ENCODE data around the gene CLSTN2.
A peak's percentile ranks its signal among the peaks of the same experiment; 100 is the strongest.

Gene CLSTN2

DNA sequence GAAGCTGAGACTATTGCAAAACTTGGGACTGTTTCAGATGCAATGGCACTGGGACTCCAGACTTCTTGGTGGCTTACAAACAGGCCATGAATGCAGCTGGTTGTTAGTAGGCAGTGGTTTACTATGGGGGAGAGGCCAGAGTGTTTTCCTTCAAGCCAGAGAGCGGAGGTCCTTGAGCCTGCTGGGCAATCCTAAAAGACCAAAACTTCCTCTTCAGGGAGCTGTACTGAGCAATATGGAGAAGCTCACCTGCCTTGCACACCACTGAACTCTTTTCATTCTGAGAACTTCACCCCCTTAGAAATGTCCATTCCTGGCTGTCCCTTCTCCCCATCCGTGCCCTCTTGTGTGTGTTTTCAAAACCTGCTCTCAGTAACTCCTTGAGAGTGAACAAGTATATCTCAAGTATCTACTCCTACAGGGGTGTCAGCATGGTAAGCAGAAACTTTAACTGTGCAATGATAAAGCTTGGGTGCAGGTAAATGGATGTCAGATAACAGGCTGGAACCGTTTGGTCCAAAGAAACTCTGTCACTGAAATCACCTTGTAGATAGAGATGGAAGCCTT, 213.9 kb downstream of the CLSTN2 start:
- DNase-seq (ENCODE audit: low spot score): no peak

GRCh38 chr3:140151321-140151720, 216.3 kb downstream of the CLSTN2 start:
- no peak for DNase-seq (ENCODE audit: low spot score)

DNA sequence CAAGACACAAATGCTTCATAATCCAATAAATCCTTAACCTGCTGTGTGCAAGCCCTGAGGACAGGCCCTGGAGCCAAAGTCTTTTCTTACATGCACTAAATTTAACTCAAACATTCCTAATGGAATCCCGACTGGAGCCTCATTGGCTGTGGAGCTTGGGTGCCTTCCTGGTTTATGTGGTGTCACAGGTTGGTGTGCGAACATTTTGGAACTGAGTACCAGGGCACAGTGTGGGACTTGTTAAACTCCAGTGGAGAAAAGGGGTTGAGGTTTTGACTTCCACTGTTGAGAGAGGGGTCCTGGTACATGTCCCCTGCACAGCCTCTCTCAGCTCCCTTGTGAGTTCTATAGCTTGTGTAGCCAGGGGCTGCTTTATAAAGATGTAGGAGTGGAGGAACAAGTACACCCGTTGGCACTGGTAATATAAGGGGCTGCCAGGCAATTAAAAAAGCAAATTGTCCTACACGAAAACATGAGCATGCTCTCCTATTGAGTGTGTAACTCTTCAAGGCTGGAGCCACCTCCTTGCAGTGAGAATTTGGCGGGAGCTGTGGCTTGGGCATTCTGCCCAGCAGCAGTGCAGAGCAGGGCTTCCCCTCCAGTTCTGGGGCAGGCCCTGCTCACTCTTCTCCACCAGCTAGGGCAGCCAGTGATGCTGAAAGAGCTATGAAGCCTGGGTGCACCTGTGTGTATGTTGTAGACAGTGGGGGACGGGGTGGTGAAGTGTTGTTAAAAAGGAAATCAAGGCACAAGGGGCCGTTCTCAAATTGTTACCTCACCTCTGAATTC, 218.1 kb downstream of the CLSTN2 start:
- DNase-seq (ENCODE audit: low spot score): no peak

GRCh38 chr3:140153736-140154135, 218.8 kb downstream of the CLSTN2 start:
- no peak for DNase-seq (ENCODE audit: low spot score)

- no peak for DNase-seq (ENCODE audit: low spot score)
Observed at GRCh38 chr3:140157161-140157560, 222.2 kb downstream of the CLSTN2 start.

- no peak for DNase-seq (ENCODE audit: low spot score)
Observed at GRCh38 chr3:140159646-140160045, 224.7 kb downstream of the CLSTN2 start.

GRCh38 chr3:140160553-140160952, 225.6 kb downstream of the CLSTN2 start:
- no peak for DNase-seq (ENCODE audit: low spot score)

GRCh38 chr3:140162551-140162950, 227.6 kb downstream of the CLSTN2 start:
- no peak for DNase-seq (ENCODE audit: low spot score)

DNA sequence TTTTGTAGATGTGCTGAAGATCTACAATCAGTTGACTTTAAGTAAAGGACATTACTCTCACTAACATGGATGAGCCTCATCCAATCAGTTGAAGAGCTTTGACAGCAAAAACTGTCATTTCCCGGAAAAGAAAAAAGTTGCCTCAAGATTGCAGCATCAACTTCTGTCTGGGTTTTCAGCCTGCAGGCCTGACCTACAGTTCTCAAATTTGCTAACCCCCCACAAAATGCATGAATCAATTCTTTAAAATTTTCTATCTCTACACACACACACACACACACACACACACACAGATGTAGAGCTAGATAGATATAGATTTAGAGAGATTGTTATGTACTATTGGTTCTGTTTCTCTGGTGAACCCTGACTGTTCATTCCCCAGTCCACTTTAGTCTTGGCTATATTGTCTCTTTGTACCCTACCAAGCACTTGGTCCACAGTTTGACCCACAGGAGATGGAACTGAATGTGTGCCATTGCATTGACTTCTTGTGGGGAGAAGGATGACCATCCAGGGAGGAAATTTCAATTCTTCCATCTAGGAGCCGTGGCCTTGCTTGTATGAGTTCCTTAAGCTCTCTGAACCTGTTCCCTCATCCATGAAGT, 228.3 kb downstream of the CLSTN2 start:
- no peak for DNase-seq (ENCODE audit: low spot score)

DNA sequence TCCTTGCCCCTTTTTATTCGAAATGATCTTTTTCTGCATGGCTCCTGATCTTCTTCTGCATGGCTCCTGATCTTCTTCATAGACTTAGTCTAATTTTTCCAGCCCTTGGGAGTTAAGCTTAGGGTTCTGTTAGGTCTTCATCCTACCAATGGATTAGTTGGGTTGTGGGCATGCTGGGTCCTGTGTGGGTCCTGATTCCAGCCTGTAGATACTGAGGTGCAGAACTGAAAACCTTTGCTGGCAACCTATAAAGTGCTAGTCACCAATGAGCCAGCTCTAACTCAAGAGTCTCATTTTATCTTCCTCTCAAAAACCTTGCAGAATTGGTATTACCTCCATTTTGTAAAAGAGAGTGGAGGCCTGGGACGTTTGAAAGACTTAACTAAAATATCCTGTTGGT, 229.2 kb downstream of the CLSTN2 start:
- DNase-seq (ENCODE audit: low spot score): no peak

DNA sequence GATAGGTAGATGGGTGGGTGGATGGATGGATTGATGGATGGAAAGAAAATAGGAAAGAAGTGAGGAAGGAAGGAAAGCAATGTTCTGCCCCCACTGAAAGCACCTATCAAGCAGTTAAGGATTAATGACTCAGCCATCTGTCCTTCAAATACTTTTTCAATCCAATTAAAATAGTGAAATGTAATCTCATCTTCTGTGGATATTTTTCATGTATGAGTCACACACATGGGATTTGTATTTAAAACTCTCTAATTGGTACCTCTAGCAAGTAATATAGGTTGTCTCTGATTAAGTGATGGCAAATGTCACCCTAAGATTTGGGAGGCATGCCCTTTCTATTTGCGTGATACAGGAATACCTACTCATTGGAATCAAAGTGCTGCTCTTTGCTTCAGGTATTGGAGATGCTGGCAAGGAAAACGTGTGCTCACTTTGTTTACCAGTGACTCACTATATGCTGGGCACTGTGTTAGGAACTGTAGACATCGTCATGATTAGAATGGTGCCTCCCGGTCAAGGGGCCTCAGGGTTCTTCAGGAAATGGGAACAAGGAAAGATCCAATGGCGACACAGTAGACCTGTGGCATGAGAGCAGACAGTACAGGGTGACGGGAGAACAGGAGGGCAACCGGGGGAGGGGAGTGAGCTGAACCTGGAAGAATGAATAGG, 230.1 kb downstream of the CLSTN2 start:
- DNase-seq (ENCODE audit: low spot score): no peak

GRCh38 chr3:140165781-140166180, 230.8 kb downstream of the CLSTN2 start:
- no peak for DNase-seq (ENCODE audit: low spot score)

DNA sequence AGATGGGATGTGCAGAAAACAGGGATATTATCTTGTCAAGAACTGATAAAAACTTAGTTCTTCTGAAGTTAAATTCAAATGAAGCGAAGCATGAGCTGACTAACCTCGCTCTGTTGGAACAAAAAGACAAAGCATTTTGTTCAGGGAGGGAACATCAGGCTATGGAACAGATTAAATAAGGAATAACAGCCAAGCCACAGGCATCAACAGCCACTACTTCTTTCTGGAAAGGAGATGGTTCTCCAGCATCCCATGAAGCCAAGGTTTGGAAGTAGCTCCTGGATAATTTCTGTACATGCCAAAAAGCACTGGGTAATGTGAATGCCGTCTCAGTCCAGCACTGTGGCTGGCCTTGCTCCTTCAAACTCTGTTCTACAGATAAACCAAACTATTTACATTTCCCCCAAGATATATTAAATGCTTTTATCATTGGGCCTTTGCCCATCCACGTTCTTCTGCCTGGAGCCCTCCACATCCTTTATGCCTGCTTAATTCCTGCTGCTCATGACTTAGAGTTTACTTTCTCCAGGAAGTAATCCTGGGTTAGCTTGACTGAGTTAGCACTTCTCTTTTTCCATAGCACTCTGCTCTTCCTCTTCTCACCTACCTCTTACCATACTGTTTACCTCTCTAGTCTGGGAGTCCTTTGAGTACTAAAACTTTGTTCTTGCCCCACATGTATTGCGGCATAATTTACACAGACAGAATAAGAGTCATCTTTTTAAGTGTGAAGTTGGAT, 232.0 kb downstream of the CLSTN2 start:
- no peak for DNase-seq (ENCODE audit: low spot score)

DNA sequence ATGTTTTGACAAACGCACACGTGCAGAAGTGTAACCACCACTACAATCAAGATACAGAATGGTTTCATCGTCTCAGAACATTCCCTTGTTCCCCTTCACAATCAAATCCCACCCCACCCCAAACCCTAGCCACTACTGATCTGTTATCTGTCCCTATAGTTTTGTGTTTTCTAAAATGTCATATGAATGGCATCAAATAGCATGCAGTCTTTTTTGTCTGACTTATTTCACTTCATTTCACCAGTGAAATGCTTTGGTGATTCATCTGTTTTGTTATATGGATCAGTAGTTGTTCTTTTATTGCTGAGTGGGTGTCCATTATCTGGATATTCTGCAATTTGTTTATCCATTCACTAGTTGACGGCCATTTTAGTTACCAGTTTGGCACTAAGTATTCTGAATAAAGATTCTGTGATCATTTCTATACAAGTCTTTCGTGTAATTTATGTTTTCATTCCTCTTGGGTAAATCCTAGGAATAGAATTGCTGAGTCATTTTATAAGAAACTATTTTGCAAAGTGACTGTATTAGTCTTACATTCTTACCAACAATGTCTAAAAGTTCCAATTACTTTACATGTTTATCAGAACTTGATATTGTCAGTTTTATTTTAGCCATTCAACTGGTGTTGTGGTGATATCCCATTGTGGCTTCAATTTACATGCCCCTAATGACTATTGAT, 232.8 kb downstream of the CLSTN2 start:
- DNase-seq (ENCODE audit: low spot score): no peak

GRCh38 chr3:140170612-140171011, 235.6 kb downstream of the CLSTN2 start:
- no peak for DNase-seq (ENCODE audit: low spot score)

GRCh38 chr3:140176526-140176925, 241.5 kb downstream of the CLSTN2 start:
- no peak for DNase-seq (ENCODE audit: low spot score)

DNA sequence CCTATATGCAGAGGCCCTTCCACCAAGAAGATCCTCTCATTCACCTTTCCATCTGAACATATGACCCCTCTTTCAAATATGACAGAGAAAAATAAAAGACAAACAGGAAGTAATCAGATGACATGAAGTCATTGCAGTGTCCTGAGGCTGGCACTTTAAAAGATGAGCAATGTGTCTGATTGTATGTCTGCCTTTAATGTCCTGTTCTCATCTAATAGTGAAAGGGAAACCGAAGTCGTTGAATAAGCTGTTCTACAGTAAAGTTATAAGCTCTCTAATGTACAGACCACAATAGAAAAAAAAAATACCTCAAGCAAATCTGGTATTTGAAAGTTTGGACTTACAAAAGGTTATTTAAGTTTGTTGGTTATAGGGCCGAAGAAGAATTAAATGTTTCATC, 243.0 kb downstream of the CLSTN2 start:
- DNase-seq (ENCODE audit: low spot score): no peak

DNA sequence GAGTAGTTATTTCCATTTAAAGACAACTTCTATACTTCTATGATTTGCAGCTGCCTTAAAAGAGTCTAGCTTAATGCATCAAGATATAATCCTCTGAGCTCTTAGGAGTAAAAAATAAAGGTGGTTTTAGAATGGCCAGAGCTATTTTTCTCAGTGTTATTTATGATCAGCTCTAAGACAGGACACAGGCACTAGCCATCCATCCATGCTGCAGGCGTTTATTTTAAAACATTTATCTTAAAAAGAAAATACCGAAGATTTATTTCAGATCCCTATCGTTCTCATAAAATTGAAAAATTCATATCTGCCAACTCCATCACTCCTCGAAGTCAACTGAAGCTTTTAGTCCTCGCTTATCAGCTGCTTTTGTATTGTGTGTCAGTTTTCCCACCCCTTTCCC, 243.5 kb downstream of the CLSTN2 start:
- no peak for DNase-seq (ENCODE audit: low spot score)

DNA sequence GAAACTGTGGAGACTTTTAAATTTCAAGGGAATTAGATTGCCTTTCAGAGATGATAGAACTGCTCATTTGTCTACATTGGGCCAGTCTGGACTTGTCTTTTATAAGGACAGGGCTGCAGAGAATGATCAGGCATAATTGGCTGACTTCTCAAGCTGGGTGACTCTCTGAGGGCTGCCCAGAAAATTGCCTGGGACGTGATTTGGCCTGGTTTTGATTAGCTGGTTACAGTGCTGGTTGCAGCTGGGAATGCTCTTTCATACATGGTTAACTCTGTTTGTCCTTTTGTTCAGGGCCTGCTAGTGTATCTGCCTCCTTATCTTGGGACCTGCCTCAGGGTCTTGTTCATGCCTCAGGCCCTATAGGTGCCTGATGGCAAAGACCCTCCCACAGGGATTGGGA, 245.6 kb downstream of the CLSTN2 start:
- no peak for DNase-seq (ENCODE audit: low spot score)

GRCh38 chr3:140185375-140185774, 250.4 kb downstream of the CLSTN2 start:
- no peak for DNase-seq (ENCODE audit: low spot score)

GRCh38 chr3:140186421-140186920, 251.5 kb downstream of the CLSTN2 start:
- peak; percentile 68 for DNase-seq (ENCODE audit: low spot score)

All from cerebellar cortex (tissue), 1 donor.